BLaER1 (cell line): ENCODE data around the gene WDR64.
"Not testable (repeated sequence)": the region's sequence is repeated elsewhere in the genome, so short reads cannot be mapped to it uniquely, and the experiment has no call there.

Experiments used
- H3K27ac ChIP-seq: shearing (Covaris generic); formaldehyde crosslinking; 2 replicates; pipeline ENCODE4 v1.8.1; 2022
- H3K27me3 ChIP-seq: shearing (Covaris generic); formaldehyde crosslinking; 2 replicates; pipeline ENCODE4 v1.8.1; 2022
- H3K36me3 ChIP-seq: shearing (Covaris generic); formaldehyde crosslinking; 2 replicates; pipeline ENCODE4 v1.8.1; 2022
- H3K4me1 ChIP-seq: shearing (Covaris generic); formaldehyde crosslinking; 2 replicates; pipeline ENCODE4 v1.8.1; 2022
- H3K4me2 ChIP-seq: shearing (Covaris generic); formaldehyde crosslinking; 2 replicates; pipeline ENCODE4 v1.8.1; 2022
- H3K4me3 ChIP-seq: shearing (Covaris generic); formaldehyde crosslinking; 2 replicates; pipeline ENCODE4 v1.8.1; 2022
- H3K9ac ChIP-seq: shearing (Covaris generic); formaldehyde crosslinking; 2 replicates; pipeline ENCODE4 v1.8.1; 2022
- H3K9me3 ChIP-seq: shearing (Covaris generic); formaldehyde crosslinking; 2 replicates; pipeline ENCODE4 v1.8.1; 2022
- H4K20me1 ChIP-seq: shearing (Covaris generic); formaldehyde crosslinking; 2 replicates; pipeline ENCODE4 v1.8.1; 2022
- Cebpa-rat ChIP-seq: shearing (Covaris generic); IDR thresholded peaks from 2 replicates; pipeline ENCODE4 v1.8.1; 2022

The WDR64 gene

GRCh38 chr1:241647658-241648057, 4.4 kb upstream of the WDR64 start:
- TF ChIP-seq Cebpa-rat = no peak
- Histone ChIP-seq H3K4me3 (no peak overlapping the region), H4K20me1 (no peaks in the 10 kb centered on the region), H3K27me3 (no peaks in the 10 kb centered on the region), H3K4me2 (no peak overlapping the region), H3K36me3 (no peaks in the 10 kb centered on the region), H3K27ac (no peak overlapping the region), H3K9me3 (peaks cover 6% of the 10 kb centered on the region), H3K9ac (no peak overlapping the region), H3K4me1 (no peaks in the 10 kb centered on the region)

- no peaks in the 10 kb centered on the region for H4K20me1 ChIP-seq
- H3K36me3 ChIP-seq = no peaks in the 10 kb centered on the region
- no peak overlapping the region for H3K9ac ChIP-seq
- H3K27ac ChIP-seq = no peak overlapping the region
- H3K4me1 ChIP-seq = no peaks in the 10 kb centered on the region
- no peak for TF ChIP-seq Cebpa-rat
- no peak overlapping the region for H3K4me2 ChIP-seq
- no peaks in the 10 kb centered on the region for H3K27me3 ChIP-seq
- no peak overlapping the region for H3K4me3 ChIP-seq
- H3K9me3 ChIP-seq = peaks cover 2% of the 10 kb centered on the region
These were observed 3.9 kb upstream of the WDR64 start for GRCh38 chr1:241648159-241648558.

- Histone ChIP-seq H3K4me2 (no peak overlapping the region), H3K9me3 (no peaks in the 10 kb centered on the region), H3K9ac (no peak overlapping the region), H3K4me3 (no peak overlapping the region), H3K27ac (no peak overlapping the region), H4K20me1 (no peaks in the 10 kb centered on the region), H3K36me3 (no peaks in the 10 kb centered on the region), H3K27me3 (no peaks in the 10 kb centered on the region), H3K4me1 (no peaks in the 10 kb centered on the region)
- TF ChIP-seq Cebpa-rat = no peak
These were observed 1.9 kb downstream of the WDR64 start for GRCh38 chr1:241654019-241654418.

- Histone ChIP-seq H3K4me1 (no peaks in the 10 kb centered on the region), H3K9ac (no peak overlapping the region), H3K9me3 (no peaks in the 10 kb centered on the region), H3K4me3 (no peak overlapping the region), H4K20me1 (no peaks in the 10 kb centered on the region), H3K27me3 (no peaks in the 10 kb centered on the region), H3K4me2 (no peak overlapping the region), H3K36me3 (no peaks in the 10 kb centered on the region), H3K27ac (no peak overlapping the region)
- no peak for TF ChIP-seq Cebpa-rat
These were observed 2.6 kb downstream of the WDR64 start for GRCh38 chr1:241654641-241655040.

GRCh38 chr1:241658081-241658793, 6.2 kb downstream of the WDR64 start:
- H3K4me3 ChIP-seq = no peak overlapping the region
- no peaks in the 10 kb centered on the region for H4K20me1 ChIP-seq
- H3K9ac ChIP-seq = no peak overlapping the region
- no peaks in the 10 kb centered on the region for H3K4me1 ChIP-seq
- no peak overlapping the region for H3K27ac ChIP-seq
- no peaks in the 10 kb centered on the region for H3K36me3 ChIP-seq
- no peaks in the 10 kb centered on the region for H3K9me3 ChIP-seq
- H3K27me3 ChIP-seq = no peaks in the 10 kb centered on the region
- TF ChIP-seq Cebpa-rat = no peak
- no peak overlapping the region for H3K4me2 ChIP-seq

GRCh38 chr1:241659016-241659415, 6.9 kb downstream of the WDR64 start:
- not testable (repeated sequence) for H3K4me2 ChIP-seq, H3K4me1 ChIP-seq, H3K36me3 ChIP-seq, H3K27me3 ChIP-seq, H3K9ac ChIP-seq, H3K4me3 ChIP-seq, H4K20me1 ChIP-seq, H3K27ac ChIP-seq, H3K9me3 ChIP-seq

GRCh38 chr1:241660424-241660972, 8.4 kb downstream of the WDR64 start:
- Histone ChIP-seq H3K9ac (no peak overlapping the region), H3K4me2 (no peak overlapping the region), H3K27me3 (no peaks in the 10 kb centered on the region), H3K9me3 (no peaks in the 10 kb centered on the region), H3K36me3 (no peaks in the 10 kb centered on the region), H4K20me1 (no peaks in the 10 kb centered on the region), H3K27ac (no peak overlapping the region), H3K4me3 (no peak overlapping the region), H3K4me1 (no peaks in the 10 kb centered on the region)
- TF ChIP-seq Cebpa-rat = no peak

GRCh38 chr1:241666419-241666818, 14.3 kb downstream of the WDR64 start:
- Histone ChIP-seq H3K27ac (no peak overlapping the region), H3K4me2 (no peak overlapping the region), H3K4me1 (no peaks in the 10 kb centered on the region), H4K20me1 (no peaks in the 10 kb centered on the region), H3K4me3 (no peak overlapping the region), H3K9ac (no peak overlapping the region), H3K27me3 (no peaks in the 10 kb centered on the region), H3K9me3 (no peaks in the 10 kb centered on the region), H3K36me3 (no peaks in the 10 kb centered on the region)
- no peak for TF ChIP-seq Cebpa-rat

GRCh38 chr1:241672301-241672700, 20.2 kb downstream of the WDR64 start:
- H3K9ac ChIP-seq = no peak overlapping the region

GRCh38 chr1:241674805-241675384, 22.8 kb downstream of the WDR64 start:
- no peak for TF ChIP-seq Cebpa-rat
- Histone ChIP-seq H3K4me2 (no peak overlapping the region), H3K9me3 (no peaks in the 10 kb centered on the region), H3K27ac (no peak overlapping the region), H3K4me3 (no peak overlapping the region), H3K36me3 (no peaks in the 10 kb centered on the region), H3K27me3 (no peaks in the 10 kb centered on the region), H4K20me1 (no peaks in the 10 kb centered on the region), H3K9ac (no peak overlapping the region), H3K4me1 (no peaks in the 10 kb centered on the region)

More at GRCh38 chr1:241672301-241672700, 20.2 kb downstream of the WDR64 start:
- Histone ChIP-seq H3K36me3 (no peaks in the 10 kb centered on the region), H4K20me1 (no peaks in the 10 kb centered on the region), H3K4me2 (no peak overlapping the region), H3K27me3 (no peaks in the 10 kb centered on the region), H3K9me3 (no peaks in the 10 kb centered on the region), H3K27ac (no peak overlapping the region), H3K4me3 (no peak overlapping the region), H3K4me1 (no peaks in the 10 kb centered on the region)
- TF ChIP-seq Cebpa-rat = no peak
